Measurements from ENCODE around the gene NR1D1.

- TF ChIP-seq CTCF (IDR thresholded peaks at IDR 0.05; ENCODE audit: low read depth, low read length, poor library complexity, severe bottlenecking) (no peak), EZH2phosphoT487 (IDR thresholded peaks at IDR 0.05; ENCODE audit: borderline replicate concordance, low read length) (no peak)
These were observed 28.2 kb downstream of the NR1D1 start for GRCh38 chr17:40072040-40072734.

All from DOHH2 (cell line).